GM12878 (cell line): ENCODE data around the gene OR2G3. TPM values are rescaled to one million over a fixed set of nuclear protein-coding genes. Genes with fewer than 3 reads are reported as not detected.

Source experiments
- ATAC-seq: fragments of 200-7000 bp; cut with Tn5 transposase; 3 replicates; pipeline ENCODE4 v1.9.1; 2020; ENCODE audit warnings: mild to moderate bottlenecking, moderate library complexity
- BruUV-seq: library from RNA; stranded (reverse); fragments of 400-500 nt; replicated peaks from 2 replicates; lab custom pipeline; 2021; lab: Mats Ljungman, UMichigan
- CTCF ChIA-PET: fragments of 300-600 bp; sonication (Branson Sonifier 250); formaldehyde crosslinking; extraction: SDS; loops from one replicate; lab custom pipeline; 2021; ENCODE audit warnings: inconsistent platforms; lab: Yijun Ruan, JAX
- POLR2A ChIA-PET: fragments of 350-600 bp; formaldehyde crosslinking; extraction: SDS; loops from one replicate; lab custom pipeline; 2021; ENCODE audit warnings: inconsistent platforms; lab: Charles Lee
- RAD21 ChIA-PET: fragments of 300-600 bp; sonication (Branson Sonifier 250); formaldehyde crosslinking; loops from one replicate; lab custom pipeline; 2023; ENCODE audit warnings: antibody characterized with exemption; ENCODE audit not compliant: unreplicated experiment; lab: Charles Lee
- SMC1A ChIA-PET: fragments of 300-600 bp; sonication (Branson Sonifier 250); formaldehyde crosslinking; loops from one replicate; lab custom pipeline; 2023; ENCODE audit not compliant: unreplicated experiment, uncharacterized antibody; lab: Charles Lee
- DNase-seq: peaks from one replicate; pipeline ENCODE4 v3.0.0-alpha.2; 2011; ENCODE audit warnings: low read depth, low spot score
- FAIRE-seq: peaks from 3 replicates; lab custom pipeline; 2011; peaks lifted over from hg19 to GRCh38; lab: Jason Lieb, UNC
- H2AFZ ChIP-seq: 2 replicates; pipeline ENCODE4 v1.6.0; 2011; ENCODE audit warnings: low read depth, low read length, control low read depth; ENCODE audit not compliant: control insufficient read depth
- H3K27ac ChIP-seq: 2 replicates; pipeline ENCODE4 v1.5.1; 2011; ENCODE audit warnings: control low read depth; ENCODE audit not compliant: control insufficient read depth, insufficient read depth
- H3K27me3 ChIP-seq, 2 experiments: replicated peaks in 1 of 2; 2 replicates each; pipeline versions ENCODE4 v1.6.0 to v1.6.1; 2011; ENCODE audit warnings: low read length in 1 of 2; ENCODE audit not compliant: control insufficient read depth in 2 of 2, insufficient read depth in 2 of 2
- H3K36me3 ChIP-seq, 2 experiments: 2 replicates each; pipeline ENCODE4 v1.5.1; 2011; ENCODE audit warnings: low read length in 1 of 2; ENCODE audit not compliant: control insufficient read depth in 2 of 2, insufficient read depth in 2 of 2
- H3K4me1 ChIP-seq: 2 replicates; pipeline ENCODE4 v1.6.1; 2011; ENCODE audit warnings: mild to moderate bottlenecking, low read length, moderate library complexity, mixed read lengths; ENCODE audit not compliant: control insufficient read depth, insufficient read depth
- H3K4me2 ChIP-seq: 2 replicates; pipeline ENCODE4 v1.6.0; 2011; ENCODE audit warnings: control low read depth; ENCODE audit not compliant: control insufficient read depth, insufficient read depth
- H3K4me3 ChIP-seq: fragments of 200-600 bp; sonication (generic); 2 replicates; pipeline ENCODE4 v1.5.1; 2016
- H3K79me2 ChIP-seq: 2 replicates; pipeline ENCODE4 v1.6.0; 2011; ENCODE audit warnings: low read length; ENCODE audit not compliant: control insufficient read depth, insufficient read depth
- H3K9ac ChIP-seq: 2 replicates; pipeline ENCODE4 v1.8.0; 2011; ENCODE audit warnings: low read length, control low read depth, mixed read lengths; ENCODE audit not compliant: control insufficient read depth, insufficient read depth
- H3K9me3 ChIP-seq: replicated peaks from 3 replicates; pipeline ENCODE4 v1.5.1; 2011; ENCODE audit warnings: mild to moderate bottlenecking, low read length; ENCODE audit not compliant: control insufficient read depth, insufficient read depth
- H4K20me1 ChIP-seq: 2 replicates; pipeline ENCODE4 v1.6.0; 2011; ENCODE audit not compliant: control insufficient read depth, insufficient read depth
- CBFB ChIP-seq: IDR thresholded peaks from 2 replicates; pipeline ENCODE4 v1.6.1; 2016; ENCODE audit warnings: antibody characterized with exemption, low read depth
- FOS ChIP-seq: IDR thresholded peaks from 3 replicates; pipeline ENCODE4 v1.6.1; 2011; ENCODE audit warnings: borderline replicate concordance; ENCODE audit not compliant: insufficient read length; ENCODE audit errors: extremely low read depth
- FOXK2 ChIP-seq: fragments of 450-650 bp; IDR thresholded peaks from 2 replicates; pipeline ENCODE4 v1.6.1; 2017; ENCODE audit warnings: mild to moderate bottlenecking, moderate library complexity
- MTA2 ChIP-seq: fragments of 450-650 bp; IDR thresholded peaks from 2 replicates; pipeline ENCODE4 v1.6.1; 2016; ENCODE audit warnings: low read depth, mild to moderate bottlenecking, moderate library complexity
- MYC ChIP-seq: IDR thresholded peaks from 2 replicates; pipeline ENCODE4 v1.6.1; 2011; ENCODE audit warnings: mild to moderate bottlenecking, low read length, moderate library complexity, inconsistent platforms; ENCODE audit not compliant: insufficient read depth, insufficient replicate concordance, insufficient read length, severe bottlenecking
- PBX3 ChIP-seq: IDR thresholded peaks from 2 replicates; pipeline ENCODE4 v1.6.1; 2011; ENCODE audit warnings: mild to moderate bottlenecking, low read depth, low read length, moderate library complexity; ENCODE audit not compliant: insufficient replicate concordance
- POLR2AphosphoS2 ChIP-seq: IDR thresholded peaks from 2 replicates; pipeline ENCODE4 v1.6.1; 2011; ENCODE audit warnings: low read depth, mild to moderate bottlenecking, low read length, improper control_type of control experiment, moderate library complexity
- POLR2AphosphoS5 ChIP-seq: IDR thresholded peaks from 2 replicates; pipeline ENCODE4 v1.6.1; 2011; ENCODE audit warnings: mild to moderate bottlenecking, low read length, inconsistent platforms
- POU2F2 ChIP-seq: IDR thresholded peaks from 3 replicates; pipeline ENCODE4 v1.6.1; 2011; ENCODE audit warnings: low read depth, mild to moderate bottlenecking, low read length, borderline replicate concordance
- SKIL ChIP-seq: fragments of 450-650 bp; IDR thresholded peaks from 2 replicates; pipeline ENCODE4 v1.6.1; 2017; ENCODE audit warnings: mild to moderate bottlenecking, low read depth, inconsistent platforms; ENCODE audit not compliant: poor library complexity, severe bottlenecking
- SMAD1 ChIP-seq: fragments of 450-650 bp; IDR thresholded peaks from 2 replicates; pipeline ENCODE4 v1.6.1; 2018; ENCODE audit warnings: mild to moderate bottlenecking, low read depth; ENCODE audit not compliant: partially characterized antibody
- SREBF2 ChIP-seq: IDR thresholded peaks from 2 replicates; pipeline ENCODE4 v1.6.1; 2012; ENCODE audit warnings: mild to moderate bottlenecking, low read length
- TBL1XR1 ChIP-seq: IDR thresholded peaks from 2 replicates; pipeline ENCODE4 v1.6.1; 2012; ENCODE audit warnings: low read depth, low read length, improper control_type of control experiment
- ZNF217 ChIP-seq: fragments of 450-650 bp; IDR thresholded peaks from 2 replicates; pipeline ENCODE4 v1.6.1; 2017; ENCODE audit warnings: antibody characterized with exemption, mild to moderate bottlenecking
- ZSCAN29 ChIP-seq: fragments of 450-650 bp; IDR thresholded peaks from 2 replicates; pipeline ENCODE4 v1.6.1; 2017; ENCODE audit warnings: mild to moderate bottlenecking, moderate library complexity
- WGBS: methylation state at CpG from one replicate; pipeline ENCODE4 v1.1.6; 2016; ENCODE audit warnings: low lambda C conversion rate; ENCODE audit not compliant: insufficient replicate concordance, insufficient coverage; ENCODE audit errors: missing lambda C conversion rate; 5-methylcytosine and 5-hydroxymethylcytosine counted together
- in situ Hi-C: fragments of 300-500 bp; cut with MboI; formaldehyde crosslinking; loops from 9 replicates; pipeline ENCODE4 v1.14.3; 2018; ENCODE audit warnings: mixed read lengths
- intact Hi-C: fragments of 100-400 bp; cut with micrococcal nuclease; formaldehyde crosslinking; loops from one replicate; pipeline ENCODE4 v1.14.2; 2022; ENCODE audit not compliant: unreplicated experiment
- polyA plus RNA-seq, 11 experiments: library from polyadenylated mRNA; depleted of rRNA in 4 of 11; unstranded in 6 of 11; stranded (reverse) in 5 of 11; fragments of >200 nt; fragmentation: Nextera tagmentation in 4 of 11; fragmentation: Illumina TruSeq in 1 of 11; extraction: Ambion mirVana in 4 of 11; extraction: Trizol in 1 of 11; gene quantifications; 1 replicate in 1 of 11; 2 replicates in 10 of 11; pipeline versions ENCODE4 v1.2.1 to v1.2.3, GENCODE V29; 2011 to 2016; ENCODE audit warnings: inconsistent platforms in 2 of 11, missing spikeins in 2 of 11, low read depth in 1 of 11
- total RNA-seq, 4 experiments: library from RNA; depleted of rRNA in 3 of 4; stranded (reverse); fragments of >200 nt in 3 of 4; fragmentation: Illumina TruSeq in 1 of 4; extraction: Trizol in 1 of 4; gene quantifications; 2 replicates each; pipeline versions ENCODE4 v1.2.1 to v1.2.3, GENCODE V29; 2013 to 2021
- TF ChIP-seq, protein P1 (sequence below): fragments of 450-650 bp; IDR thresholded peaks from 2 replicates; pipeline ENCODE4 v1.6.1; 2016; ENCODE audit warnings: mild to moderate bottlenecking
- TF ChIP-seq, protein P2 (sequence below), 3 experiments: IDR thresholded peaks in 2 of 3; conservative IDR thresholded peaks in 1 of 3; 2 replicates each; pipeline ENCODE4 v1.5.1; 2011; ENCODE audit warnings: low read depth in 3 of 3, low read length in 3 of 3, mild to moderate bottlenecking in 3 of 3, control low read depth in 2 of 3, moderate library complexity in 2 of 3, inconsistent platforms in 1 of 3, mixed read lengths in 1 of 3; ENCODE audit not compliant: control insufficient read depth in 2 of 3, insufficient read depth in 1 of 3; ENCODE audit errors: extremely low read depth in 1 of 3

OR2G3 gene
- total and polyA plus RNA-seq, 10 of the 15 experiments (the other 5 are each of a cell fraction or from before 2014, with no cell fraction given): not detected

GRCh38 chr1:247647864-247648263, 42.5 kb downstream of the OR2G3 start:
- RAD21 ChIA-PET: no interaction called here
- H3K9me3 ChIP-seq: no peaks in the 10 kb centered on the region
- SMC1A ChIA-PET: interaction anchor here (1.6 kb wide), 1 partner anchor 16 kb away, joined by 5 read pairs; no protein-coding TSS in a partner anchor
- 3% methylated on average over 2 of the region's 2 CpGs for whole genome bisulfite sequencing
- no peaks in the 10 kb centered on the region for H4K20me1 ChIP-seq
- H3K27ac ChIP-seq: no peak overlapping the region
- ATAC-seq (no peak), FAIRE-seq (no peak), DNase-seq (no peak)
- CTCF ChIA-PET: interaction anchor here (0.7 kb wide), 1 partner anchor 27 kb away, joined by 3 read pairs; no protein-coding TSS in a partner anchor
- TF ChIP-seq FOXK2: no peak
- no peak for TF ChIP-seq CBFB
- TF ChIP-seq MTA2: no peak
- no peak for TF ChIP-seq POLR2AphosphoS2
- no peak for TF ChIP-seq ZNF217
- TF ChIP-seq, protein P1, sequence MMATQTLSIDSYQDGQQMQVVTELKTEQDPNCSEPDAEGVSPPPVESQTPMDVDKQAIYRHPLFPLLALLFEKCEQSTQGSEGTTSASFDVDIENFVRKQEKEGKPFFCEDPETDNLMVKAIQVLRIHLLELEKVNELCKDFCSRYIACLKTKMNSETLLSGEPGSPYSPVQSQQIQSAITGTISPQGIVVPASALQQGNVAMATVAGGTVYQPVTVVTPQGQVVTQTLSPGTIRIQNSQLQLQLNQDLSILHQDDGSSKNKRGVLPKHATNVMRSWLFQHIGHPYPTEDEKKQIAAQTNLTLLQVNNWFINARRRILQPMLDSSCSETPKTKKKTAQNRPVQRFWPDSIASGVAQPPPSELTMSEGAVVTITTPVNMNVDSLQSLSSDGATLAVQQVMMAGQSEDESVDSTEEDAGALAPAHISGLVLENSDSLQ: no peak
- no peak for TF ChIP-seq FOS
- no peak for TF ChIP-seq POLR2AphosphoS5
- TF ChIP-seq, protein P2, sequence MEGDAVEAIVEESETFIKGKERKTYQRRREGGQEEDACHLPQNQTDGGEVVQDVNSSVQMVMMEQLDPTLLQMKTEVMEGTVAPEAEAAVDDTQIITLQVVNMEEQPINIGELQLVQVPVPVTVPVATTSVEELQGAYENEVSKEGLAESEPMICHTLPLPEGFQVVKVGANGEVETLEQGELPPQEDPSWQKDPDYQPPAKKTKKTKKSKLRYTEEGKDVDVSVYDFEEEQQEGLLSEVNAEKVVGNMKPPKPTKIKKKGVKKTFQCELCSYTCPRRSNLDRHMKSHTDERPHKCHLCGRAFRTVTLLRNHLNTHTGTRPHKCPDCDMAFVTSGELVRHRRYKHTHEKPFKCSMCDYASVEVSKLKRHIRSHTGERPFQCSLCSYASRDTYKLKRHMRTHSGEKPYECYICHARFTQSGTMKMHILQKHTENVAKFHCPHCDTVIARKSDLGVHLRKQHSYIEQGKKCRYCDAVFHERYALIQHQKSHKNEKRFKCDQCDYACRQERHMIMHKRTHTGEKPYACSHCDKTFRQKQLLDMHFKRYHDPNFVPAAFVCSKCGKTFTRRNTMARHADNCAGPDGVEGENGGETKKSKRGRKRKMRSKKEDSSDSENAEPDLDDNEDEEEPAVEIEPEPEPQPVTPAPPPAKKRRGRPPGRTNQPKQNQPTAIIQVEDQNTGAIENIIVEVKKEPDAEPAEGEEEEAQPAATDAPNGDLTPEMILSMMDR (IDR thresholded peaks at IDR 0.05 in 2 of 3, conservative IDR thresholded peaks at IDR 0.05 in 1 of 3; ENCODE audit: control insufficient read depth in 2 of 3, extremely low read depth in 1 of 3, insufficient read depth in 1 of 3, low read depth in 3 of 3, low read length in 3 of 3): no peak
- TF ChIP-seq SMAD1: no peak
- no peak for TF ChIP-seq ZSCAN29
- no peak for TF ChIP-seq PBX3
- TF ChIP-seq SREBF2: no peak
- no peak for TF ChIP-seq POU2F2
- TF ChIP-seq SKIL: no peak
- no peak for TF ChIP-seq MYC
- TF ChIP-seq TBL1XR1: no peak
- no TSS peak for BruUV-seq
- POLR2A ChIA-PET: no interaction called here
- H3K27me3 ChIP-seq: no peaks in the 10 kb centered on the region
- H2AFZ ChIP-seq: no peak overlapping the region
- H3K4me2 ChIP-seq: no peak overlapping the region
- intact Hi-C loops (no loop called here), in situ Hi-C loops (no loop called here)
- no peaks in the 10 kb centered on the region for H3K79me2 ChIP-seq
- H3K9ac ChIP-seq: no peak overlapping the region
- no peak overlapping the region for H3K4me3 ChIP-seq
- no peaks in the 10 kb centered on the region for H3K4me1 ChIP-seq
- H3K36me3 ChIP-seq: no peaks in the 10 kb centered on the region
